Smooth muscle cell (in vitro differentiated cells): Measurements from ENCODE around the gene SMIM10L2A. TPM values are rescaled to one million over a fixed set of nuclear protein-coding genes. Genes with fewer than 3 reads are reported as not detected.

Experiments used
- DNase-seq: peaks from one replicate; lab custom pipeline; 2025; ENCODE audit not compliant: unreplicated experiment; lab: John Stamatoyannopoulos, UW
- H2AFZ ChIP-seq: fragments of 200-600 bp; sonication (generic); 2 replicates; pipeline ENCODE4 v1.6.0; 2016; ENCODE audit warnings: antibody characterized with exemption, low read depth, mild to moderate bottlenecking
- H3F3A ChIP-seq: fragments of 200-600 bp; sonication (generic); 2 replicates; pipeline ENCODE4 v1.6.0; 2017; ENCODE audit warnings: antibody characterized with exemption, low read depth
- H3K27ac ChIP-seq: fragments of 200-600 bp; sonication (generic); 2 replicates; pipeline ENCODE4 v1.5.1; 2016; ENCODE audit warnings: low read depth, mild to moderate bottlenecking
- H3K27me3 ChIP-seq: fragments of 200-600 bp; sonication (generic); 2 replicates; pipeline ENCODE4 v1.6.1; 2016; ENCODE audit warnings: low read depth, mild to moderate bottlenecking
- H3K36me3 ChIP-seq: fragments of 200-600 bp; sonication (generic); 2 replicates; pipeline ENCODE4 v1.5.1; 2016; ENCODE audit warnings: low read depth
- H3K4me1 ChIP-seq: fragments of 200-600 bp; sonication (generic); 2 replicates; pipeline ENCODE4 v1.5.1; 2016; ENCODE audit warnings: low read depth
- H3K4me2 ChIP-seq: fragments of 200-600 bp; sonication (generic); 2 replicates; pipeline ENCODE4 v1.6.0; 2016; ENCODE audit warnings: mild to moderate bottlenecking
- H3K4me3 ChIP-seq: fragments of 200-600 bp; sonication (generic); 2 replicates; pipeline ENCODE4 v1.5.1; 2016; ENCODE audit warnings: mild to moderate bottlenecking
- H3K79me2 ChIP-seq: fragments of 200-600 bp; sonication (generic); 2 replicates; pipeline ENCODE4 v1.6.0; 2016; ENCODE audit warnings: low read depth, mild to moderate bottlenecking
- H3K9ac ChIP-seq: fragments of 200-600 bp; sonication (generic); 2 replicates; pipeline ENCODE4 v1.6.0; 2016; ENCODE audit warnings: low read depth
- H3K9me3 ChIP-seq: fragments of 200-600 bp; sonication (generic); replicated peaks from 2 replicates; pipeline ENCODE4 v1.5.1; 2016; ENCODE audit warnings: low read depth
- H4K20me1 ChIP-seq: fragments of 200-600 bp; sonication (generic); 2 replicates; pipeline ENCODE4 v1.6.0; 2016; ENCODE audit warnings: low read depth
- CTCF ChIP-seq: fragments of 200-600 bp; sonication (generic); IDR thresholded peaks from 2 replicates; pipeline ENCODE4 v1.5.1; 2017; ENCODE audit warnings: borderline replicate concordance, mild to moderate bottlenecking, antibody characterized with exemption; ENCODE audit not compliant: insufficient read depth, poor library complexity, severe bottlenecking
- WGBS: methylation state at CpG from one replicate; pipeline ENCODE4 v1.1.7; 2016; ENCODE audit warnings: low lambda C conversion rate; 5-methylcytosine and 5-hydroxymethylcytosine counted together
- polyA plus RNA-seq: library from polyadenylated mRNA; unstranded; fragments of >200 nt; fragmentation: Nextera tagmentation; extraction: Ambion mirVana; gene quantifications from 2 replicates; pipeline ENCODE4 v1.2.1, GENCODE V29; 2016
- total RNA-seq: library from RNA; depleted of rRNA; stranded (reverse); fragments of >200 nt; gene quantifications from 2 replicates; pipeline ENCODE4 v1.2.3, GENCODE V29; 2014

Gene SMIM10L2A
- total and polyA plus RNA-seq, 2 experiments from 2014 or later, result 0.45 to 1.6 TPM

- H3K27ac ChIP-seq, result no peak overlapping the region
- H3F3A ChIP-seq, result no peaks in the 10 kb centered on the region
- WGBS, result 19% methylated on average over 2 of the region's 2 CpGs
- H4K20me1 ChIP-seq, result no peaks in the 10 kb centered on the region
- no peak for TF ChIP-seq CTCF
- no peaks in the 10 kb centered on the region for H3K36me3 ChIP-seq
- H2AFZ ChIP-seq, result no peak overlapping the region
- no peaks in the 10 kb centered on the region for H3K79me2 ChIP-seq
- no peak overlapping the region for H3K4me2 ChIP-seq
- DNase-seq, result no peak
- H3K27me3 ChIP-seq, result no peaks in the 10 kb centered on the region
- H3K4me3 ChIP-seq, result no peak overlapping the region
- no peaks in the 10 kb centered on the region for H3K9me3 ChIP-seq
- H3K4me1 ChIP-seq, result no peaks in the 10 kb centered on the region
- no peak overlapping the region for H3K9ac ChIP-seq
Observed at GRCh38 chrX:135389717-135390116, 32.0 kb upstream of the SMIM10L2A start.

- H3K27ac ChIP-seq, result no peak overlapping the region
- no peak for TF ChIP-seq CTCF
- H4K20me1 ChIP-seq, result no peaks in the 10 kb centered on the region
- H3K79me2 ChIP-seq, result no peaks in the 10 kb centered on the region
- H3K27me3 ChIP-seq, result no peaks in the 10 kb centered on the region
- no peak overlapping the region for H3K4me3 ChIP-seq
- H3F3A ChIP-seq, result no peaks in the 10 kb centered on the region
- 73% methylated on average over 7 of the region's 7 CpGs for WGBS
- no peaks in the 10 kb centered on the region for H3K9me3 ChIP-seq
- no peak for DNase-seq
- no peak overlapping the region for H2AFZ ChIP-seq
- H3K4me2 ChIP-seq, result no peak overlapping the region
- H3K36me3 ChIP-seq, result no peaks in the 10 kb centered on the region
- no peaks in the 10 kb centered on the region for H3K4me1 ChIP-seq
- H3K9ac ChIP-seq, result no peak overlapping the region
Observed at GRCh38 chrX:135391734-135392133, 30.0 kb upstream of the SMIM10L2A start.

- Histone ChIP-seq H4K20me1 (no peaks in the 10 kb centered on the region), H3K36me3 (no peaks in the 10 kb centered on the region), H3K9ac (no peak overlapping the region), H3K4me1 (no peaks in the 10 kb centered on the region), H3K79me2 (no peaks in the 10 kb centered on the region), H3K9me3 (no peaks in the 10 kb centered on the region), H2AFZ (no peak overlapping the region), H3F3A (no peaks in the 10 kb centered on the region), H3K27me3 (no peaks in the 10 kb centered on the region), H3K27ac (no peak overlapping the region), H3K4me3 (no peak overlapping the region), H3K4me2 (no peak overlapping the region)
- DNase-seq, result no peak
- no peak for TF ChIP-seq CTCF
- 83% methylated on average over 5 of the region's 5 CpGs for WGBS
Observed at GRCh38 chrX:135393051-135393450, 28.7 kb upstream of the SMIM10L2A start.

GRCh38 chrX:135395064-135395463 is 26.7 kb upstream of the SMIM10L2A start:
- no peak for DNase-seq
- Histone ChIP-seq H3K9ac (no peak overlapping the region), H3F3A (no peaks in the 10 kb centered on the region), H3K27me3 (no peaks in the 10 kb centered on the region), H3K4me1 (no peaks in the 10 kb centered on the region), H3K27ac (no peak overlapping the region), H3K4me3 (no peak overlapping the region), H3K9me3 (no peaks in the 10 kb centered on the region), H3K36me3 (no peaks in the 10 kb centered on the region), H4K20me1 (no peaks in the 10 kb centered on the region), H3K4me2 (no peak overlapping the region), H2AFZ (no peak overlapping the region), H3K79me2 (no peaks in the 10 kb centered on the region)
- no peak for TF ChIP-seq CTCF
- 85% methylated on average over 6 of the region's 6 CpGs for WGBS
